CD4-positive, alpha-beta T cell treated with Interleukin-12 subunit alpha and Interleukin-12 subunit beta, for 1 hour (primary cell): ENCODE measurements around the gene DHRS12.

Source experiments
- DNase-seq: peaks from one replicate; pipeline ENCODE4 v3.0.0-alpha.2; 2020

DHRS12 gene

DNA sequence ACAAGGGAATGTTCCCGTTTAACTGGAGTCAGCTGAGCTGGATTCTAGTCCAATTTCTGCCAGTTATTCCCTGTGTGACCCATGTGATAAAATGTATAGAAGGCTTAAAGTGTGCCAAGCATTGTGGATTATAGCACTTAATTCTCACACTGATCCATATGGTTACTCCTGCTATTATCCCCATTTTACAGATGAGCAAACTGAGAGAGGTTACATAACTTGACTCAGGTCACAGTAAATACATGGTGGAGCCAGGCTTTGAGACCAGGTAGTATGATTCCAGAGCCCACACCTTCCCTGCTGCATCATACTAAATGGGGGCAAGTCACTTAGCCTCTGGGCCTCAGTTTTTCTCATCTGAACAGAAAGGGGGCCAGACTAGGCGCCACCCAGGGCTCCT is 2.0 kb upstream of the DHRS12 start:
- no peak for DNase-seq

- no peak for DNase-seq
Measured at GRCh38 chr13:51805313-51805712, 1.4 kb upstream of the DHRS12 start.

- peak; percentile 60 for DNase-seq
Measured at GRCh38 chr13:51804295-51805172, 571 bp upstream of the DHRS12 start.

GRCh38 chr13:51802631-51803418 is 1.1 kb downstream of the DHRS12 start:
- DNase-seq = no peak

DNA sequence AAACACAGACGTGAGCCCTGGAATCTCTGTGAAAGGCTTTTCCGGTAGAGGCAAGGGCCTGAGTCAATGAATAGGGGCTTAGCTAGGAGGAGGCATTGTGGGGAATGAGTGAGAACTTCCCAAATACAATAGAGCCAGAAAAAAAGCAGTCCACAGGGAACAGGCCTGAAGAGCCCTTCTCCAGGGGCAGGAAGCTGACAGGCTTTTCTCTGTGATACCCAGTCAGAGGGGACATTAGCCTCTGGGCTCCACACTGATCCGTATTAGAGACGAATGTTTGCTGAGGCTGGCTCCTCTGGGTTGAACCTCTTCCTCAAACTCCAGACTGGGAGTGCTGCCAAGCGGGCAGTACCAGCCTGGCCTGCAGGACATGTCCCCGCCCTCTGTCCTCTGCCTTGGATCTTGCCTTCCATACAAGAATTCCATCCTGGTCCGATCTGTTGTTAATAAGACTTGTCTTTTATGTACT is 2.3 kb downstream of the DHRS12 start:
- DNase-seq = no peak

DNA sequence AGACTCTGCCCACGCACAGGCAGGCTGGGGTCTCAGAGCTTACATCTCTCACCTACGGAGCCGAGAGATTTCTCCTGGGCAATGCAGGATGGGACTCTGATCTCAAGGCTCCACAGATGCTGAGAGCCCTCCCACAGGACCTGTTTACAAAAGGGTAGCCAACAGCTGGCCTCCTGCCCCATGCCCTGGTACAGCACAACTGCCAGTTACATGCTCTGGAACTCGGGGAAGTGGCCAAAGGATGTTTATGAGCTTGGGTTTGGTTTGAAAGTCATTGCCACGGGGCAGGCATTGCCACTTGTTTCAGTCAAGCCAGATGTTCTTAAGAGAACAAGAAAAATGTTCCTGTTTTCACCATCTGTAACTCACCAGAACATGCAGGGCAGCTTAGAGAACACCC is 3.5 kb downstream of the DHRS12 start:
- no peak for DNase-seq

DNA sequence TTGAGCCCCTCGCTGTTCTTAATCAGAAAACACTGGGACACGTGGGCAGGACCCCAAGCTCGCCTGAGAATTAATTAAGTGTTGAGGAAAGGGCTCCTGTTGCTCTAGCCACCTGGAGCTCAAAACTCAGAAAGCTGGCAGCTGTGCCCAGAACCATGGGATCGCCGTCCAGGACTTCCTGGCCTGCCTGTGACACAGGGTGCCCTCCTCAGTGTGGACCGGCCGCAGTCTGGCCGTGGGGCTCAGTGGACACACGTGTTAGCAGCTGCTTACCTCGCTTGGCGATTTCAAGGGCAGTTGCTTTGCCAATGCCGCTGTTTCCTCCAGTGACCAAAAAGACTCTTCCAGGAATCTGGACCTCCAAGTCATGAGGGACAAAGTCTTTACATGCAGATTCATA is 4.7 kb downstream of the DHRS12 start:
- no peak for DNase-seq

- DNase-seq = peak; percentile 77
Measured at GRCh38 chr13:51797664-51798488, 6.1 kb downstream of the DHRS12 start.

GRCh38 chr13:51796546-51796945 is 7.4 kb downstream of the DHRS12 start:
- DNase-seq = no peak

- no peak for DNase-seq
Measured at GRCh38 chr13:51795419-51795818, 8.5 kb downstream of the DHRS12 start.

DNA sequence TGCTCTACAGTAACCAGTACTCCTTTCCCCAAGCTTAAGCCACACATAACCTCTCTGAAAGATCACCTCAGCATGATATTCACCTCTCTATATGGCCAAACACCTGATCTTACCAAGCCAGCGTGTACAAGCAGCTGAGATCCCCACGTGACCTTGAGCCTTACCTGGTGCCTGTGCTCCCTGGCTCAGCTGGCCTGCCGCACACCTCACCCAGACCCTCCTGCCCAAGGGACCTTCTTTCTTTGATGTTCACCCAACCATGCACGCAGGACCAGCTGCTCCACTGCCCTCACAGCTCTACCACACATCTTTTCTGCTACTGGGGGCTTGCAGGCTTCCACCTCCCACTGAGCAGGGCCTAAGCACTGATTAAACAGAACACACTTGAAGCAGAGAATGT is 9.0 kb downstream of the DHRS12 start:
- DNase-seq = no peak

- no peak for DNase-seq
Measured at GRCh38 chr13:51793570-51794271, 10.2 kb downstream of the DHRS12 start.

GRCh38 chr13:51786425-51787265 is 17.3 kb downstream of the DHRS12 start:
- no peak for DNase-seq

GRCh38 chr13:51785712-51786424 is 18.1 kb downstream of the DHRS12 start:
- no peak for DNase-seq

GRCh38 chr13:51784097-51784496 is 19.9 kb downstream of the DHRS12 start:
- DNase-seq = no peak

DNA sequence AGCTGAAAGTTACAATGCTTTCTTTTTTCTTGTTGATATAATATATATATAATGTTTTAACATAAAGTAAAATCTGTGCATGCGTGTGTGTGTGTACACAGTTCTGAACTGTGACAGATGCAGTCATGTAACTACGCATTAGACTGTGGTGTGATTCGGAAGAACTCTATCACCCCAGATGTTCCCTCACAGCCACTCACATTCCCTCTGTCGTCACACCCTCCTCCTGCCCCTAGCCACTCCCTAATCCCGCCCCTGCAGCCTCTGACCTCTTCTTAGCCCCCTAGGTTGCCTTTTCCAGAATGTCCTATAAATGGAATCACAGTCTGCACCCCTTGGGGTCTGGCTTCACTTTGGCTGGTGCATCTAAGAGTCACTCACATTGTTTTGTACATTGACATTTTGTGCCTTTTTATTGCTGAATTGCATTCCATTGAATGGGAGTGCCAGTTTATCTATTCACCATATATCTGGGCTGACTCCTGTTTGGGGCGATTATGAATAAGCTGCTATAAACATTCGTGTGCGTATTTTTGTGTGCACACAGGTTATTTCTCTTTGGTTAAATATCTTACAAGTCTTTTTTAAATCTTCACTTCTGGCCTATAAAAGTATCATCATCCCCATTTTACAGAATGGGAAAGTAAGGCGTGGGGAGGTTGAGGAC is 20.4 kb downstream of the DHRS12 start:
- no peak for DNase-seq

DNA sequence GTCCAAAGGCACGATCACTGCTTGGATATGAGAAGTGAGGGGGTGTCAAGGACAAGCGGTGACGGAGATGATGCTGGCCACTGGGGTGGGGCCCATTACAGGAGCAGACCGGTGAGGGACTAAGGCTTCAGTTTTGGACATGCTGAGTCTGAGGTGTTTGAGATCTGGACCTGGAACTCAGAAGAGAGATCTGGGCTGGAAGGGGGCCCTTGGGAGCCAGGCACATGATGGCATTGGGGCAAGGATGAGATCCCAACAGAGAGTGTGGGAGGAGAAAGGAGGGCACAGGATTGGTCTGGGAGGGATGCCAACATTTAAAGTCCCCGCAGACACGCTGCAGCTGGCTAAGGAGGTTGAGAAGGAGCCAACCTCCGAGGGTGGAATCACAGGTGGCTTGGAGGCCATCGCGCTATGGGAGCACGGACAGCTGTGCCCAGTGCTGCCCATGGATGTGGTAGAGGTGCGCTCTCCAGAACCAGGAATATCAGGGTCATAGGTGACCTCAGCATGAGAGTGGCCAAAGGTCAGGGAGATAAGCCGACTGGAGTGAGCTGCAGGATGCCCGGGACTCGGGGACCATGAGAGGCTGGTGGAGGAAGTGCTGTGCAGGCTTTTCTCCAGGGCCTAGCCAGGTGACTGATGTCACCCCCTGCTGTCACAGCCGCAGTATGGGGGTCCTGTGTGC is 21.8 kb downstream of the DHRS12 start:
- DNase-seq = no peak

- DNase-seq = no peak
Measured at GRCh38 chr13:51781246-51782022, 22.5 kb downstream of the DHRS12 start.

GRCh38 chr13:51780099-51780498 is 23.9 kb downstream of the DHRS12 start:
- no peak for DNase-seq
